Stomach smooth muscle (tissue), 2 donors: Measurements from ENCODE around the gene CHST14.

Experiments
- H3K27ac ChIP-seq: one replicate; pipeline ENCODE4 v1.7.0; 2013; ENCODE audit warnings: mild to moderate bottlenecking, low read length, inconsistent platforms
- H3K27me3 ChIP-seq, 2 donors: one replicate each; pipeline ENCODE4 v1.7.0; 2013; ENCODE audit warnings: low read length in 2 of 2; ENCODE audit not compliant: insufficient read depth in 2 of 2, control insufficient read depth in 1 of 2
- H3K36me3 ChIP-seq, 2 donors: one replicate each; pipeline ENCODE4 v1.7.0; 2013; ENCODE audit warnings: low read length in 2 of 2; ENCODE audit not compliant: control insufficient read depth in 2 of 2, insufficient read depth in 2 of 2
- H3K4me1 ChIP-seq: one replicate; pipeline ENCODE4 v1.7.0; 2013; ENCODE audit warnings: low read length; ENCODE audit not compliant: control insufficient read depth, insufficient read depth
- H3K4me3 ChIP-seq, 2 donors: one replicate each; pipeline ENCODE4 v1.7.0; 2013; ENCODE audit warnings: low read length in 2 of 2
- H3K9ac ChIP-seq, 2 donors: one replicate each; pipeline ENCODE4 v1.7.0; 2013; ENCODE audit warnings: low read length in 2 of 2, mild to moderate bottlenecking in 1 of 2
- H3K9me3 ChIP-seq, 2 donors: one replicate each; pipeline ENCODE4 v1.7.0; 2013; ENCODE audit warnings: low read length in 2 of 2; ENCODE audit not compliant: control insufficient read depth in 2 of 2
- donor health status: healthy.
- donor health status: Pancreatic carcinoma.

The CHST14 gene

GRCh38 chr15:40435710-40436089, 35.1 kb upstream of the CHST14 start:
- H3K27me3 ChIP-seq = peaks cover 6 to 13% of the 10 kb centered on the region in 2 donors
- no peaks in the 10 kb centered on the region for H3K36me3 ChIP-seq
- peak overlapping the region in 1 of 2 donors; percentile 36 for H3K9ac ChIP-seq
- H3K9me3 ChIP-seq = no peaks in the 10 kb centered on the region
- no peak overlapping the region for H3K27ac ChIP-seq
- peaks cover 28% of the 10 kb centered on the region for H3K4me1 ChIP-seq
- H3K4me3 ChIP-seq = peak overlapping the region; percentile 48 to 69

- no peaks in the 10 kb centered on the region for H3K9me3 ChIP-seq
- peak overlapping the region; percentile 48 to 69 for H3K4me3 ChIP-seq
- H3K27me3 ChIP-seq = peaks cover 6 to 13% of the 10 kb centered on the region in 2 donors
- H3K4me1 ChIP-seq = peaks cover 28% of the 10 kb centered on the region
- peak overlapping the region; percentile 29 to 31 for H3K9ac ChIP-seq
- no peak overlapping the region for H3K27ac ChIP-seq
- H3K36me3 ChIP-seq = no peaks in the 10 kb centered on the region
Observed at GRCh38 chr15:40436116-40436891, 34.5 kb upstream of the CHST14 start.

GRCh38 chr15:40436892-40437751, 33.7 kb upstream of the CHST14 start:
- Histone ChIP-seq H3K36me3 (no peaks in the 10 kb centered on the region), H3K4me1 (peaks cover 28% of the 10 kb centered on the region), H3K27ac (no peak overlapping the region), H3K9ac (no peak overlapping the region), H3K9me3 (no peaks in the 10 kb centered on the region), H3K27me3 (peaks cover 6 to 13% of the 10 kb centered on the region in 2 donors), H3K4me3 (peak overlapping the region; percentile 48 to 69)

- Histone ChIP-seq H3K4me1 (peaks cover 35% of the 10 kb centered on the region), H3K27ac (no peak overlapping the region), H3K9me3 (no peaks in the 10 kb centered on the region), H3K27me3 (peaks cover 6 to 13% of the 10 kb centered on the region in 2 donors), H3K36me3 (no peaks in the 10 kb centered on the region), H3K4me3 (no peak overlapping the region), H3K9ac (no peak overlapping the region)
Observed at GRCh38 chr15:40437752-40438687, 32.8 kb upstream of the CHST14 start.

- H3K27me3 ChIP-seq = peaks cover 6 to 13% of the 10 kb centered on the region in 2 donors
- H3K9ac ChIP-seq = no peak overlapping the region
- peaks cover 41% of the 10 kb centered on the region for H3K4me1 ChIP-seq
- H3K36me3 ChIP-seq = no peaks in the 10 kb centered on the region
- H3K9me3 ChIP-seq = no peaks in the 10 kb centered on the region
- no peak overlapping the region for H3K27ac ChIP-seq
- no peak overlapping the region for H3K4me3 ChIP-seq
Observed at GRCh38 chr15:40438712-40439111, 32.1 kb upstream of the CHST14 start.

GRCh38 chr15:40439461-40439959, 31.3 kb upstream of the CHST14 start:
- peak overlapping the region; percentile 72 to 78 for H3K4me3 ChIP-seq
- peaks cover 6 to 13% of the 10 kb centered on the region in 2 donors for H3K27me3 ChIP-seq
- no peaks in the 10 kb centered on the region for H3K9me3 ChIP-seq
- peaks cover 41% of the 10 kb centered on the region for H3K4me1 ChIP-seq
- H3K36me3 ChIP-seq = no peaks in the 10 kb centered on the region
- H3K27ac ChIP-seq = peak overlapping the region; percentile 18
- no peak overlapping the region for H3K9ac ChIP-seq

- Histone ChIP-seq H3K4me1 (peaks cover 41% of the 10 kb centered on the region), H3K9ac (peak overlapping the region; percentile 60 to 69), H3K27ac (peak overlapping the region; percentile 18), H3K36me3 (no peaks in the 10 kb centered on the region), H3K9me3 (no peaks in the 10 kb centered on the region), H3K4me3 (peak overlapping the region; percentile 72 to 78), H3K27me3 (peaks cover 6 to 11% of the 10 kb centered on the region in 2 donors)
Observed at GRCh38 chr15:40439960-40440742, 30.6 kb upstream of the CHST14 start.

- Histone ChIP-seq H3K36me3 (no peaks in the 10 kb centered on the region), H3K4me3 (peak within 1 kb of the TSS; percentile 72 to 78), H3K9me3 (no peaks in the 10 kb centered on the region), H3K9ac (peak within 1 kb of the TSS; percentile 61 to 69), H3K27ac (peak within 1 kb of the TSS; percentile 18), H3K27me3 (peaks cover 6% of the 10 kb centered on the region in 2 donors), H3K4me1 (peaks cover 40% of the 10 kb centered on the region)
Observed at GRCh38 chr15:40440743-40441564, 29.8 kb upstream of the CHST14 start, which contains the start of gene BAHD1. TSS of gene BAHD1 (plus strand) at chr15:40440953. CDS start at chr15:40458465, 17,512 bp downstream.
